Neural progenitor cell (in vitro differentiated cells): ENCODE results near the gene CHAD. TPM values are rescaled to one million over a fixed set of nuclear protein-coding genes. Genes with fewer than 3 reads are reported as not detected.

Experiments
- DNase-seq: peaks from one replicate; pipeline ENCODE4 v3.0.0-alpha.2; 2016; ENCODE audit warnings: low spot score
- H2AFZ ChIP-seq: fragments of 200-600 bp; sonication (generic); replicated peaks from 2 replicates; pipeline ENCODE4 v1.6.1; 2016; ENCODE audit warnings: antibody characterized with exemption
- H3F3A ChIP-seq: fragments of 200-600 bp; sonication (generic); 2 replicates; pipeline ENCODE4 v1.6.1; 2016; ENCODE audit warnings: antibody characterized with exemption, low read depth
- H3K27ac ChIP-seq: fragments of 200-600 bp; sonication (generic); 2 replicates; pipeline ENCODE4 v1.5.1; 2016; ENCODE audit warnings: mild to moderate bottlenecking
- H3K27me3 ChIP-seq: fragments of 200-600 bp; sonication (generic); 2 replicates; pipeline ENCODE4 v1.6.1; 2016; ENCODE audit warnings: mild to moderate bottlenecking, moderate library complexity
- H3K36me3 ChIP-seq: fragments of 200-600 bp; sonication (generic); 2 replicates; pipeline ENCODE4 v1.5.1; 2016
- H3K4me1 ChIP-seq: fragments of 200-600 bp; sonication (generic); 2 replicates; pipeline ENCODE4 v1.6.1; 2016; ENCODE audit warnings: mixed run types
- H3K4me2 ChIP-seq: fragments of 200-600 bp; sonication (generic); 2 replicates; pipeline ENCODE4 v1.6.1; 2016
- H3K4me3 ChIP-seq: fragments of 200-600 bp; sonication (generic); 2 replicates; pipeline ENCODE4 v1.5.1; 2016
- H3K79me2 ChIP-seq: fragments of 200-600 bp; sonication (generic); 2 replicates; pipeline ENCODE4 v1.6.1; 2016; ENCODE audit warnings: low read depth
- H3K9ac ChIP-seq: fragments of 200-600 bp; sonication (generic); 2 replicates; pipeline ENCODE4 v1.6.1; 2016
- H3K9me3 ChIP-seq: fragments of 200-600 bp; sonication (generic); 2 replicates; pipeline ENCODE4 v1.5.1; 2016; ENCODE audit warnings: low read depth
- H4K20me1 ChIP-seq: fragments of 200-600 bp; sonication (generic); 2 replicates; pipeline ENCODE4 v1.6.1; 2016; ENCODE audit warnings: low read depth
- H3K27ac Mint-ChIP-seq: 3 replicates; pipeline ENCODE4 v1.8.0; 2021; ENCODE audit warnings: mixed read lengths
- H3K27me3 Mint-ChIP-seq: 2 replicates; pipeline ENCODE4 v1.8.0; 2022; ENCODE audit warnings: low read depth, mild to moderate bottlenecking, inconsistent platforms, moderate library complexity, mixed read lengths; ENCODE audit not compliant: insufficient read depth
- H3K36me3 Mint-ChIP-seq: 3 replicates; pipeline ENCODE4 v1.8.0; 2021; ENCODE audit warnings: mixed read lengths
- H3K4me1 Mint-ChIP-seq: 3 replicates; pipeline ENCODE4 v1.8.0; 2021; ENCODE audit warnings: mixed read lengths
- H3K4me3 Mint-ChIP-seq: 3 replicates; pipeline ENCODE4 v1.8.0; 2021; ENCODE audit warnings: mild to moderate bottlenecking, moderate library complexity, mixed read lengths
- H3K9me3 Mint-ChIP-seq: 3 replicates; pipeline ENCODE4 v1.8.0; 2020; ENCODE audit warnings: mixed read lengths
- EZH2 ChIP-seq: fragments of 200-600 bp; sonication (generic); IDR thresholded peaks from 2 replicates; pipeline ENCODE4 v1.6.1; 2017; ENCODE audit warnings: antibody characterized with exemption, mild to moderate bottlenecking, moderate library complexity
- EZH2phosphoT487 ChIP-seq: fragments of 200-600 bp; sonication (generic); IDR thresholded peaks from 2 replicates; pipeline ENCODE4 v1.6.1; 2017; ENCODE audit warnings: antibody characterized with exemption
- total RNA-seq: library from RNA; depleted of rRNA; stranded (reverse); fragments of >200 nt; gene quantifications from 2 replicates; pipeline ENCODE4 v1.2.3, GENCODE V29; 2015; ENCODE audit warnings: low replicate concordance
- TF ChIP-seq, protein P1 (sequence below): fragments of 200-600 bp; sonication (generic); IDR thresholded peaks from 2 replicates; pipeline ENCODE4 v1.5.1; 2017; ENCODE audit warnings: antibody characterized with exemption, mild to moderate bottlenecking

The CHAD gene
- total RNA-seq, 1 donor from 2014 or later, result not detected

DNA sequence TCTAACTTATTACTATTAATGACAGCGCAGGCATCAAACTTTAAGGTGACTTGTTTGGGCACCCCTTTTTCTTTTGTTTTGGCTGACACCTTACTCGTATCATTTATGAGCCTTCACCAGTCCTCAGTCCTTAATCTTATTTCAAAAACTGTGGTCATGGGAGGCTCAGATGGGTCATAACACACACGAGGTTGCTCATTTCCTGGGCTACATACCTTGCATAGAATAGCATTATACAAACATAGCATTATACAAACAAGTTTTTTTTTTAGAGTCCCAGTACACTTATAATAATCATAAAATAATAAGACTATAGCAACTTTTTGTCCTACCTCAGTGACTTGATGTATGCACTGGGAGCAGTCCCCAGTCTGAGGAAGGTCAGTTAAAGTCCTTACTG, 53.9 kb downstream of the CHAD start:
- H3K27me3 Mint-ChIP-seq, result peaks cover 7% of the 10 kb centered on the region
- H2AFZ ChIP-seq, result no peak overlapping the region
- TF ChIP-seq EZH2phosphoT487, result no peak
- TF ChIP-seq EZH2, result no peak
- TF ChIP-seq, protein P1, sequence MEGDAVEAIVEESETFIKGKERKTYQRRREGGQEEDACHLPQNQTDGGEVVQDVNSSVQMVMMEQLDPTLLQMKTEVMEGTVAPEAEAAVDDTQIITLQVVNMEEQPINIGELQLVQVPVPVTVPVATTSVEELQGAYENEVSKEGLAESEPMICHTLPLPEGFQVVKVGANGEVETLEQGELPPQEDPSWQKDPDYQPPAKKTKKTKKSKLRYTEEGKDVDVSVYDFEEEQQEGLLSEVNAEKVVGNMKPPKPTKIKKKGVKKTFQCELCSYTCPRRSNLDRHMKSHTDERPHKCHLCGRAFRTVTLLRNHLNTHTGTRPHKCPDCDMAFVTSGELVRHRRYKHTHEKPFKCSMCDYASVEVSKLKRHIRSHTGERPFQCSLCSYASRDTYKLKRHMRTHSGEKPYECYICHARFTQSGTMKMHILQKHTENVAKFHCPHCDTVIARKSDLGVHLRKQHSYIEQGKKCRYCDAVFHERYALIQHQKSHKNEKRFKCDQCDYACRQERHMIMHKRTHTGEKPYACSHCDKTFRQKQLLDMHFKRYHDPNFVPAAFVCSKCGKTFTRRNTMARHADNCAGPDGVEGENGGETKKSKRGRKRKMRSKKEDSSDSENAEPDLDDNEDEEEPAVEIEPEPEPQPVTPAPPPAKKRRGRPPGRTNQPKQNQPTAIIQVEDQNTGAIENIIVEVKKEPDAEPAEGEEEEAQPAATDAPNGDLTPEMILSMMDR, result no peak
- no peaks in the 10 kb centered on the region for H3K36me3 ChIP-seq
- H3K4me1 ChIP-seq, result no peaks in the 10 kb centered on the region
- H3K9me3 Mint-ChIP-seq, result peaks cover 9% of the 10 kb centered on the region
- no peaks in the 10 kb centered on the region for H3F3A ChIP-seq
- no peaks in the 10 kb centered on the region for H3K79me2 ChIP-seq
- H4K20me1 ChIP-seq, result no peaks in the 10 kb centered on the region
- no peak overlapping the region for H3K27ac ChIP-seq
- H3K4me3 ChIP-seq, result no peak overlapping the region
- H3K9me3 ChIP-seq, result no peaks in the 10 kb centered on the region
- H3K9ac ChIP-seq, result no peak overlapping the region
- no peak overlapping the region for H3K4me2 ChIP-seq
- DNase-seq, result no peak
- H3K27ac Mint-ChIP-seq, result no peak overlapping the region
- H3K4me1 Mint-ChIP-seq, result no peaks in the 10 kb centered on the region
- peaks cover 2% of the 10 kb centered on the region for H3K36me3 Mint-ChIP-seq
- H3K4me3 Mint-ChIP-seq, result no peak overlapping the region
- no peaks in the 10 kb centered on the region for H3K27me3 ChIP-seq

Other genes starting within 250 kb of the CHAD start
- 1.8 and 4.4 TPM in 2 replicates for gene TMEM92, start 194.4 kb downstream of the CHAD start, total RNA-seq
- 12.2 and 33.0 TPM in 2 replicates for gene XYLT2, start 122.8 kb downstream of the CHAD start, total RNA-seq
- gene MRPL27, start 95.7 kb downstream of the CHAD start, total RNA-seq, result 39.1 and 50.4 TPM in 2 replicates
- gene EME1, start 95.7 kb downstream of the CHAD start, total RNA-seq, result 26.6 and 31.3 TPM in 2 replicates
- gene LRRC59, start 71.4 kb downstream of the CHAD start, total RNA-seq, result 57.0 and 63.8 TPM in 2 replicates
- gene ACSF2, start 42.7 kb downstream of the CHAD start, total RNA-seq, result 15.2 and 28.8 TPM in 2 replicates
- 9.7 and 12.9 TPM in 2 replicates for gene RSAD1, start 10.0 kb upstream of the CHAD start, total RNA-seq
- 3.5 and 3.8 TPM in 2 replicates for gene MYCBPAP, start 39.6 kb upstream of the CHAD start, total RNA-seq
- gene EPN3, start 63.9 kb upstream of the CHAD start, total RNA-seq, result 0.09 and 0.24 TPM in 2 replicates
- gene SPATA20, start 78.3 kb upstream of the CHAD start, total RNA-seq, result 22.8 and 60.5 TPM in 2 replicates
- gene CACNA1G, start 91.8 kb upstream of the CHAD start, total RNA-seq, result 1.6 and 4.9 TPM in 2 replicates
- gene ABCC3, start 166.0 kb upstream of the CHAD start, total RNA-seq, result 0.22 TPM in 1 of 2 replicates, not detected in the other
- 50.6 and 53.4 TPM in 2 replicates for gene ANKRD40, start 239.0 kb upstream of the CHAD start, total RNA-seq